Peyer's patch (tissue), 4 donors: ENCODE data around the gene HDGF. TPM values are rescaled to one million over a fixed set of nuclear protein-coding genes. Genes with fewer than 3 reads are reported as not detected.

Experiments used
- DNase-seq, 3 donors: peaks; one replicate each; pipeline ENCODE4 v3.0.0-alpha.2; 2017 to 2019
- H3K27ac ChIP-seq, 4 donors: fragments of 200-600 bp; sonication (generic); one replicate each; pipeline ENCODE4 v1.5.1; 2016 to 2019
- H3K27me3 ChIP-seq, 2 donors: fragments of 200-600 bp; sonication (generic); one replicate each; pipeline ENCODE4 v1.5.1; 2019
- H3K36me3 ChIP-seq, 3 donors: fragments of 200-600 bp; sonication (generic); one replicate each; pipeline ENCODE4 v1.5.1; 2016 to 2019
- H3K4me1 ChIP-seq, 4 donors: fragments of 200-600 bp; sonication (generic); one replicate each; pipeline ENCODE4 v1.5.1; 2016 to 2019
- H3K4me3 ChIP-seq, 4 donors: fragments of 200-600 bp; sonication (generic); 1 replicate in 3 of 4; 2 replicates in 1 of 4; pipeline ENCODE4 v1.5.1; 2016 to 2019; ENCODE audit warnings: mild to moderate bottlenecking in 1 of 4
- H3K9me3 ChIP-seq, 4 donors: fragments of 200-600 bp; sonication (generic); one replicate each; pipeline ENCODE4 v1.5.1; 2016 to 2019; ENCODE audit warnings: mild to moderate bottlenecking in 1 of 4
- CTCF ChIP-seq, 6 experiments: fragments of 450-650 bp in 4 of 6; fragments of 200-600 bp in 2 of 6; sonication (generic) in 1 of 6; IDR thresholded peaks; one replicate each; pipeline ENCODE4 v1.5.1; 2017 to 2019; ENCODE audit warnings: antibody characterized with exemption in 6 of 6, mild to moderate bottlenecking in 3 of 6, moderate library complexity in 1 of 6
- POLR2A ChIP-seq, 2 donors: fragments of 450-650 bp; IDR thresholded peaks; one replicate each; pipeline ENCODE4 v1.5.1; 2017; ENCODE audit warnings: antibody characterized with exemption in 2 of 2, mild to moderate bottlenecking in 2 of 2, moderate library complexity in 2 of 2
- total RNA-seq, 4 donors: library from RNA; depleted of rRNA; stranded (reverse); fragments of >200 nt; gene quantifications; one replicate each; pipeline ENCODE4 v1.1.0, GENCODE V29; 2016

The HDGF gene
- total RNA-seq, 4 donors from 2014 or later, result 234 to 309 (median 281) TPM

- TF ChIP-seq CTCF (IDR thresholded peaks at IDR 0.05) (no peak), POLR2A (IDR thresholded peaks at IDR 0.05) (peak; percentile 32 to 60)
- Histone ChIP-seq H3K4me1 (peaks cover 11 to 32% (median 28%) of the 10 kb centered on the region in 4 donors), H3K27ac (peak within 1 kb of the TSS; percentile 91 to 99 (median 94)), H3K27me3 (no peaks in the 10 kb centered on the region), H3K4me3 (peak within 1 kb of the TSS; percentile 58 to 90 (median 73)), H3K9me3 (no peaks in the 10 kb centered on the region), H3K36me3 (peaks cover 0 to 25% (median 0%) of the 10 kb centered on the region in 3 donors)
- peak; percentile 95 to 99 (median 95) for DNase-seq
These were observed 22.6 kb downstream of the HDGF start, which contains the start of gene ISG20L2 for GRCh38 chr1:156728599-156729462. Gene ISG20L2, minus strand, starts transcription at chr1:156728766. Its CDS starts 1,114 bp downstream, at chr1:156727652.

GRCh38 chr1:156727926-156728598 is 23.4 kb downstream of the HDGF start, which contains the start of gene METTL25B:
Gene METTL25B, plus strand, starts transcription at chr1:156728469. Its CDS starts 636 bp downstream, at chr1:156729105.
- peaks cover 0 to 25% (median 0%) of the 10 kb centered on the region in 3 donors for H3K36me3 ChIP-seq
- DNase-seq, result peak; percentile 79 to 92 (median 90)
- peaks cover 11 to 32% (median 28%) of the 10 kb centered on the region in 4 donors for H3K4me1 ChIP-seq
- no peaks in the 10 kb centered on the region for H3K27me3 ChIP-seq
- no peaks in the 10 kb centered on the region for H3K9me3 ChIP-seq
- peak within 1 kb of the TSS; percentile 58 to 90 (median 73) for H3K4me3 ChIP-seq
- peak within 1 kb of the TSS; percentile 91 to 99 (median 94) for H3K27ac ChIP-seq
- TF ChIP-seq CTCF (IDR thresholded peaks at IDR 0.05) (no peak), POLR2A (IDR thresholded peaks at IDR 0.05) (peak in 1 of 2 donors; percentile 42)

GRCh38 chr1:156727492-156727891 is 24.0 kb downstream of the HDGF start:
- H3K36me3 ChIP-seq, result peaks cover 0 to 28% (median 0%) of the 10 kb centered on the region in 3 donors
- H3K4me1 ChIP-seq, result peaks cover 11 to 32% (median 28%) of the 10 kb centered on the region in 4 donors
- DNase-seq, result no peak
- H3K9me3 ChIP-seq, result no peaks in the 10 kb centered on the region
- no peaks in the 10 kb centered on the region for H3K27me3 ChIP-seq
- peak overlapping the region; percentile 91 to 99 (median 94) for H3K27ac ChIP-seq
- TF ChIP-seq POLR2A (IDR thresholded peaks at IDR 0.05), result no peak
- TF ChIP-seq CTCF (IDR thresholded peaks at IDR 0.05), result no peak
- H3K4me3 ChIP-seq, result peak overlapping the region; percentile 58 to 90 (median 73)

DNA sequence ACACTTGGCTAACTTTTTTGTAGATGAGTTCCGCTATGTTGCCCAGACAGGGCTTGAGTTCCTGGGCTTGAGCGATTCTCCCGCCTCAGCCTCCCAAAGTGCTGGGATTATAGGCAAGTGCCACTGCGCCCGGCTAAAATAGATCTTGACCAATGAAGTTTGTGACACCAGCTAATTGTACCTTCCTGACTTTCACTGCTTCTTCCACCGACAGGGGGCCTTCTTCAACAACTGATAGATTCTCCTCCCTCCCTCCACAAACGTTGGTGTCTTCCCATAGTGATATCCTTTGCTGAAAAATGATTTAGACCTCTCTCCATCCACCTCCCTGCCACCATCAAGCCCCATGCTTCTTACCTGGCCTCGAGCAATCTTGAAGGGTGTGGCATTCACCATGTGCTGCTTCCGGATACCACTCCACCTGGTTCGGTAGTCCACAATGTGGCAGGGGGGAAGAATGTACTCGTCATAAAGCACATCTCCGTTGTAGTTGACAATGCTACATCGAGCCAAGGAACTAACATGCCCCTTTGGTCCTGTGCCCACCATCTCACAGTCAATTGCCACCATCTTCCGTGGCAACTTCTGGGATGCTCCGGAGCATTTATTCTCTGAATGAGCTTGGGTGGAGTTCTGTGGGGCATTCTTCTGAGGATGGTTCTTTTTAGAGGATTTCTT is 24.8 kb downstream of the HDGF start:
- Histone ChIP-seq H3K9me3 (no peaks in the 10 kb centered on the region), H3K36me3 (peaks cover 0 to 34% (median 0%) of the 10 kb centered on the region in 3 donors), H3K27me3 (no peaks in the 10 kb centered on the region), H3K4me1 (peaks cover 11 to 32% (median 28%) of the 10 kb centered on the region in 4 donors), H3K4me3 (peak overlapping the region in 3 of 4 donors; percentile 31 to 77 (median 58)), H3K27ac (peak overlapping the region in 2 of 4 donors; percentile 14 to 44)
- DNase-seq, result peak in 2 of 3 donors; percentile 67 to 81
- TF ChIP-seq POLR2A (IDR thresholded peaks at IDR 0.05) (no peak), CTCF (IDR thresholded peaks at IDR 0.05) (peak in 5 of 6 experiments; percentile 39 to 72 (median 63))
